SU-DHL-6 (cell line): Measurements from ENCODE around the gene AHI1.

ENCODE experiments used
- H2AFZ ChIP-seq: fragments of 200-600 bp; sonication (generic); 2 replicates; pipeline ENCODE4 v1.6.1; 2014; ENCODE audit warnings: low read depth, mild to moderate bottlenecking, moderate library complexity, mixed read lengths, antibody characterized with exemption, low read length; ENCODE audit not compliant: severe bottlenecking
- H3F3A ChIP-seq: fragments of 200-600 bp; shearing (Covaris generic); 2 replicates; pipeline ENCODE4 v1.6.0; 2016; ENCODE audit warnings: antibody characterized with exemption, mild to moderate bottlenecking; ENCODE audit not compliant: insufficient read depth
- H3K27ac ChIP-seq: fragments of 200-600 bp; sonication (generic); 2 replicates; pipeline ENCODE4 v1.5.1; 2016; ENCODE audit warnings: low read depth, mild to moderate bottlenecking, low read length, moderate library complexity, mixed read lengths
- H3K27me3 ChIP-seq: fragments of 200-600 bp; sonication (generic), shearing (Covaris generic); 2 replicates; pipeline ENCODE4 v1.6.0; 2014; ENCODE audit warnings: mild to moderate bottlenecking, low read length
- H3K36me3 ChIP-seq: fragments of 200-600 bp; sonication (generic); 2 replicates; pipeline ENCODE4 v1.6.1; 2014; ENCODE audit warnings: mild to moderate bottlenecking, low read length, mixed read lengths
- H3K4me2 ChIP-seq: fragments of 300-600, 200-600 bp; shearing (Covaris generic), sonication (generic); 2 replicates; pipeline ENCODE4 v1.6.0; 2014; ENCODE audit warnings: low read length, low read depth, mild to moderate bottlenecking; ENCODE audit not compliant: poor library complexity, severe bottlenecking
- H3K4me3 ChIP-seq: fragments of 200-600 bp; sonication (generic); 2 replicates; pipeline ENCODE4 v1.5.1; 2014; ENCODE audit warnings: antibody characterized with exemption, low read length, mild to moderate bottlenecking, mixed read lengths; ENCODE audit not compliant: insufficient read depth, poor library complexity, severe bottlenecking
- H3K79me2 ChIP-seq: fragments of 200-600 bp; sonication (generic); 2 replicates; pipeline ENCODE4 v1.6.1; 2014; ENCODE audit warnings: mild to moderate bottlenecking, low read length, moderate library complexity; ENCODE audit not compliant: insufficient read depth
- H3K9ac ChIP-seq: fragments of 200-600 bp; sonication (generic); 2 replicates; pipeline ENCODE4 v1.7.0; 2014; ENCODE audit warnings: mild to moderate bottlenecking, low read length
- H3K9me2 ChIP-seq: fragments of 200-600 bp; sonication (generic); replicated peaks from 2 replicates; pipeline ENCODE4 v1.6.1; 2014; ENCODE audit warnings: low read length; ENCODE audit not compliant: insufficient read depth
- H3K9me3 ChIP-seq: fragments of 200-600 bp; sonication (generic); 2 replicates; pipeline ENCODE4 v1.6.1; 2014; ENCODE audit warnings: low read length, mixed read lengths; ENCODE audit not compliant: insufficient read depth
- H4K20me1 ChIP-seq: fragments of 200-600 bp; sonication (generic); 2 replicates; pipeline ENCODE4 v1.6.1; 2014; ENCODE audit warnings: low read depth, mild to moderate bottlenecking, antibody characterized with exemption, low read length, moderate library complexity, mixed read lengths
- EZH2phosphoT487 ChIP-seq: fragments of 200-600 bp; sonication (generic), shearing (Covaris generic); conservative IDR thresholded peaks from 2 replicates; pipeline ENCODE4 v1.6.1; 2018; ENCODE audit warnings: mild to moderate bottlenecking, antibody characterized with exemption, low read length, moderate library complexity, mixed read lengths
- TF ChIP-seq, protein P1 (sequence below): fragments of 200-600 bp; sonication (generic); IDR thresholded peaks from one replicate; pipeline ENCODE4 v1.5.1; 2017; ENCODE audit warnings: antibody characterized with exemption, mild to moderate bottlenecking, low read length, moderate library complexity; ENCODE audit not compliant: insufficient read depth, poor library complexity, severe bottlenecking

AHI1 gene

DNA sequence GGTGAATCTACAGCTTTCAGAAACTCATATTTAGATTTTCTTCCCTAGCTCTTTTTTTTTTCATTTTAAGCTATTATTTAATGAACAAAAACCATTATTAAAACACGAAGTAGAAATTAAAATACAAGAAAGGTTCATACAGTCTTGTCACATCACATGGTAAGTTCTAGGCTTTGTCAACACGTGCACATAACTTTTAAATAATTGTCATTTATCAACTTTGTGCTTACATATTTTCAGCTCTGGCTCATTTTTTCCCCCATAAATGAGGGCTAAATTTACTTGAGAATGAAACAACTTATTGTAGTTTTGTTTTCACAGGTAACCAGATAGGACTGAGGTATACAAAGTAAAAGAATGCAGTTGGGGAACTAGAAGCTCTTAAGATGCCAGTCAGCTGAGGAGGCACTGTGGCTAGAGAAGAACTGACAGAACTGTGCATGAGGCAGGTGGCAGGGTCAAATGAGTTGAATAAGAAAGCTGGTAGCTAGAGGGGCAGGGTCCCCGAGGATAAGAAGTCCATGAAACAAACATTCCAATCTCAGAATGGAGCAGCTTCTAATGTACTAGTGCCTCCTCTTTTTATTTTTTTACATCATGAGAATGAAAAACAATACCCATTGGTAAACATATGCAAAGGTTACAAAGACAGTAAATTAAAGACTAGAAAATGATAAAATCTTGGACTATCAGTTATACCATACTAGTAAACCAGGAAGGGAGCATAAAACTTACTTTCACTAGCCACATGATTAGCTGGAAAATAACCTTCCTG, 174.9 kb downstream of the AHI1 start:
- H3K27ac ChIP-seq: no peak overlapping the region
- TF ChIP-seq EZH2phosphoT487: no peak
- TF ChIP-seq, protein P1, sequence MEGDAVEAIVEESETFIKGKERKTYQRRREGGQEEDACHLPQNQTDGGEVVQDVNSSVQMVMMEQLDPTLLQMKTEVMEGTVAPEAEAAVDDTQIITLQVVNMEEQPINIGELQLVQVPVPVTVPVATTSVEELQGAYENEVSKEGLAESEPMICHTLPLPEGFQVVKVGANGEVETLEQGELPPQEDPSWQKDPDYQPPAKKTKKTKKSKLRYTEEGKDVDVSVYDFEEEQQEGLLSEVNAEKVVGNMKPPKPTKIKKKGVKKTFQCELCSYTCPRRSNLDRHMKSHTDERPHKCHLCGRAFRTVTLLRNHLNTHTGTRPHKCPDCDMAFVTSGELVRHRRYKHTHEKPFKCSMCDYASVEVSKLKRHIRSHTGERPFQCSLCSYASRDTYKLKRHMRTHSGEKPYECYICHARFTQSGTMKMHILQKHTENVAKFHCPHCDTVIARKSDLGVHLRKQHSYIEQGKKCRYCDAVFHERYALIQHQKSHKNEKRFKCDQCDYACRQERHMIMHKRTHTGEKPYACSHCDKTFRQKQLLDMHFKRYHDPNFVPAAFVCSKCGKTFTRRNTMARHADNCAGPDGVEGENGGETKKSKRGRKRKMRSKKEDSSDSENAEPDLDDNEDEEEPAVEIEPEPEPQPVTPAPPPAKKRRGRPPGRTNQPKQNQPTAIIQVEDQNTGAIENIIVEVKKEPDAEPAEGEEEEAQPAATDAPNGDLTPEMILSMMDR: no peak
- H4K20me1 ChIP-seq: no peaks in the 10 kb centered on the region
- no peaks in the 10 kb centered on the region for H3K27me3 ChIP-seq
- H2AFZ ChIP-seq: no peak overlapping the region
- no peak overlapping the region for H3K4me3 ChIP-seq
- no peaks in the 10 kb centered on the region for H3K9me3 ChIP-seq
- H3K36me3 ChIP-seq: no peaks in the 10 kb centered on the region
- H3F3A ChIP-seq: no peaks in the 10 kb centered on the region
- no peaks in the 10 kb centered on the region for H3K79me2 ChIP-seq
- H3K9ac ChIP-seq: no peak overlapping the region
- H3K9me2 ChIP-seq: no peaks in the 10 kb centered on the region
- H3K4me2 ChIP-seq: no peak overlapping the region

GRCh38 chr6:135320721-135321621, 176.6 kb downstream of the AHI1 start:
- Histone ChIP-seq H2AFZ (no peak overlapping the region), H3K9ac (no peak overlapping the region), H3K36me3 (no peaks in the 10 kb centered on the region), H3K4me3 (no peak overlapping the region), H4K20me1 (no peaks in the 10 kb centered on the region), H3K9me2 (no peaks in the 10 kb centered on the region), H3K79me2 (no peaks in the 10 kb centered on the region), H3K9me3 (no peaks in the 10 kb centered on the region), H3K27me3 (no peaks in the 10 kb centered on the region), H3F3A (no peaks in the 10 kb centered on the region), H3K27ac (no peak overlapping the region), H3K4me2 (no peak overlapping the region)
- TF ChIP-seq EZH2phosphoT487: no peak
- TF ChIP-seq, protein P1: no peak

- Histone ChIP-seq H2AFZ (no peak overlapping the region), H3K79me2 (no peaks in the 10 kb centered on the region), H3K9me3 (no peaks in the 10 kb centered on the region), H3K27ac (no peak overlapping the region), H3K4me3 (no peak overlapping the region), H3K9me2 (no peaks in the 10 kb centered on the region), H3K36me3 (no peaks in the 10 kb centered on the region), H3K27me3 (no peaks in the 10 kb centered on the region), H3K9ac (no peak overlapping the region), H3F3A (no peaks in the 10 kb centered on the region), H3K4me2 (no peak overlapping the region), H4K20me1 (no peaks in the 10 kb centered on the region)
- TF ChIP-seq EZH2phosphoT487: no peak
- TF ChIP-seq, protein P1: no peak
Measured at GRCh38 chr6:135319819-135320218, 177.7 kb downstream of the AHI1 start.
